ENCODE data around the gene TIGD1.

Gene TIGD1

DNA sequence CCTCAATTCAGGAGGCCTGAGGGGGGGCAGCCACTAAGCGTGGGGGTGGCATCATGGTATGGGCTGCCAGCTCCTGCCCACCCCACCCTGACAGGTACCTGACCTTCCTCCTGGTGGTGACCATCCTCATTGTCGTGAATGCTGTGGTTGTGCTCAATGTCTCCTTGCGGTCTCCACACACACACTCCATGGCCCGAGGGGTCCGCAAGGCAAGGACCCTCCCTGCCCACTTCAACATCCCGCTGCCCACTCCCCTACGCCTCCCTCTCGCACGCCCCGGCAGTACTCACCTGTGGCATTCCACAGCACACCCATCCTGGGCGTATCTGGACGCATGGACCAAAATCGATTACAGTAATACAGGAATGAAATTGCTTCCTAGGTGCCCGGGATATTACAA, 6.9 kb downstream of the TIGD1 start:
- no peak overlapping the region for H3K4me3 ChIP-seq (replicated peaks; ENCODE audit: low read depth, low read length)
- no peak for DNase-seq (ENCODE audit: low read depth)
- TF ChIP-seq, protein P1, sequence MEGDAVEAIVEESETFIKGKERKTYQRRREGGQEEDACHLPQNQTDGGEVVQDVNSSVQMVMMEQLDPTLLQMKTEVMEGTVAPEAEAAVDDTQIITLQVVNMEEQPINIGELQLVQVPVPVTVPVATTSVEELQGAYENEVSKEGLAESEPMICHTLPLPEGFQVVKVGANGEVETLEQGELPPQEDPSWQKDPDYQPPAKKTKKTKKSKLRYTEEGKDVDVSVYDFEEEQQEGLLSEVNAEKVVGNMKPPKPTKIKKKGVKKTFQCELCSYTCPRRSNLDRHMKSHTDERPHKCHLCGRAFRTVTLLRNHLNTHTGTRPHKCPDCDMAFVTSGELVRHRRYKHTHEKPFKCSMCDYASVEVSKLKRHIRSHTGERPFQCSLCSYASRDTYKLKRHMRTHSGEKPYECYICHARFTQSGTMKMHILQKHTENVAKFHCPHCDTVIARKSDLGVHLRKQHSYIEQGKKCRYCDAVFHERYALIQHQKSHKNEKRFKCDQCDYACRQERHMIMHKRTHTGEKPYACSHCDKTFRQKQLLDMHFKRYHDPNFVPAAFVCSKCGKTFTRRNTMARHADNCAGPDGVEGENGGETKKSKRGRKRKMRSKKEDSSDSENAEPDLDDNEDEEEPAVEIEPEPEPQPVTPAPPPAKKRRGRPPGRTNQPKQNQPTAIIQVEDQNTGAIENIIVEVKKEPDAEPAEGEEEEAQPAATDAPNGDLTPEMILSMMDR (IDR thresholded peaks at IDR 0.05; ENCODE audit: low read length, missing control alignments), result no peak

DNA sequence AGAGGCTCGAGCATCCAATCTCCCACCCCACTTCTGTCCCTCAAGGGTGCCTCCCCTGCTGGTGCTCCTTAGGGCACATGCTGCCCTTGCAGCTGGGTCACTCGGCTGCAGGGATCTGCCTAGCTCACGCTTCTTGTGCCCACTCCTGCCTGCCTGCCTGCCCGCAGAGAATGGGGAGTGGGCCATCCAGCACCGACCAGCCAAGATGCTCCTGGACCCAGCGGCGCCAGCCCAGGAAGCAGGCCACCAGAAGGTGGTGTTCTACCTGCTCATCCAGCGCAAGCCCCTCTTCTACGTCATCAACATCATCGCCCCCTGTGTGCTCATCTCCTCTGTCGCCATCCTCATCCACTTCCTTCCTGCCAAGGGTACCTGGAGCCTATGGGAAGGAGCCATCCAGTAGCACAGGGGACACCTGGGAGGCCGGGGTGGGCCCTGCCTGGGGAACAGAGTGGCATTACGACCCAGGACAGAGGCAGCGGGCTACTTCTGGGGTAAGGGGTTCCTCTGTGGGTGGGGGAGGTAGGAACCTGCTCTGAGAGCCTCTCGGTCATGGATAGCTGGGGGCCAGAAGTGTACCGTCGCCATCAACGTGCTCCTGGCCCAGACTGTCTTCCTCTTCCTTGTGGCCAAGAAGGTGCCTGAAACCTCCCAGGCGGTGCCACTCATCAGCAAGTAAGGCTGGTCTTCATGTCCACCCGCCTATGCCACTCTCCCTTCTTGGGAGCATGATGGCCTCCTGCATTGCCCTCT, 7.5 kb downstream of the TIGD1 start:
- TF ChIP-seq, protein P1 (IDR thresholded peaks at IDR 0.05; ENCODE audit: low read length, missing control alignments), result no peak

DNA sequence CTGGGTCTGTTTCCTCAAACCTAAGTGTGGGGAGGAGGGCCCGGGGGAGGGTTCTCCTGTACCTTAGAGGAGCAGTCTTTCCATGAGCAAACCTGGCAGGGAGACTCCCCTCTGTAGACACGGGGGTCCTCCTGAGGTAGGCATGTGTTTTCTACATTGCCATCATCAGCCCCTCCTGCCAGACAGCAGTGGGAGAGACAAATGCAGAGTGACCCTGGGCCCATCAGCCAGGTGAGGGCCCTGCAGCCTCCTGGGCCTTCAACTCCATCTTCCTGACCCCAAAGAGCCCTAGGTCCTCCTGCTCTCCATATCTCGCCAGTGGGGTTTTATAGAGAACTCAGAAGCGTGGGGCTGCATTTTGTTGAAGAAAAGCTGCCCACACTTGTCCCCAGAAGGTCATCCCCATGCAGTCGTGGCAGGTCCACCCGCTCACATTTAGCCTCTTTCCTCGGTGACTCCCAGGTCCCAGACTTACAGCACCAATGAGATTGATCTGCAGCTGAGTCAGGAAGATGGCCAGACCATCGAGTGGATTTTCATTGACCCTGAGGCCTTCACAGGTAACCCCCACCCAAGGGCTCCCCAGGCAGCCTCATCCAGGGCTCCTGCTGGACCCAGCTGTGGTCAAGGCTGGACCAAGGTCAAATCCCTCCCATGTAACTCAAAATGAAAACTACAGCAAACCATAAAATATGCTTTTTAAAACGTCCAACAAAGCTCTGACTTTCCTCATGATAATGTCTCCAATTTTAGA, 8.2 kb downstream of the TIGD1 start:
- no peak for DNase-seq (ENCODE audit: low read depth)
- no peak overlapping the region for H3K4me3 ChIP-seq (replicated peaks; ENCODE audit: low read depth, low read length)
- TF ChIP-seq, protein P1 (IDR thresholded peaks at IDR 0.05; ENCODE audit: low read length, missing control alignments), result no peak

More for the DNA sequence above, 7.5 kb downstream of the TIGD1 start:
- no peak for DNase-seq (ENCODE audit: low read depth)
- no peak overlapping the region for H3K4me3 ChIP-seq (replicated peaks; ENCODE audit: low read depth, low read length)

DNA sequence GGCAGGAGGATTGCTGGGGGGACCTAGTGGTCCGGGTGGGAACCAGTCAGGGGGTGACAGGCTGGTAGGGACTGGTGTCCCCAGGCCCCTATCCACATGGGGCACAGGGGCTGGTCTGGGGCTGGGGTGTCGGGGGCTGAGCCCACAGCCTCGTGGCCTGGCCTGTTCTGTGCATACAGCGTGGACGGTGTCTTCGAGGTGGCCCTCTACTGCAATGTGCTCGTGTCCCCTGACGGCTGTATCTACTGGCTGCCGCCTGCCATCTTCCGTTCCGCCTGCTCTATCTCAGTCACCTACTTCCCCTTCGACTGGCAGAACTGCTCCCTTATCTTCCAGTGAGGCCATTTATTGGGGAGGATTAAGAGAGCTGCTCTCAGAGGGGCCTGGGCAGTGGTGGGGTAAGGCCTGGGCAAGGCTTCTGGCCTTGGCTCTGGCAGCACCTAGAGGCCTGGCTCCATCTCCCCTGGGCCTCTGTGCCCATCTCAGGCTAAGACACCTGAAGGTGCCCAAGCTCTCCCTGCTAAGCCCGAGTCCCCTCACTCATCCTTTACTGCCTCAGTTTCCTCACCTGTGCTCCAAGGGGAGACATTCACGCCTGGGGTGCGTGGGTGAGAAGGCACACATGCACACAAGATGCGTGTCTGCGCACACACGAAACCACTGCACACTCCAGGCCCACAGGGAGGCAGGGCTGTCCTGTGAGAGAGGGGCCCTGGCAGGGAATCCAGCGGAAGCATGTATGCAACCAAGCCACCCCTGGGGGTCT, 9.0 kb downstream of the TIGD1 start:
- no peak overlapping the region for H3K4me3 ChIP-seq (replicated peaks; ENCODE audit: low read depth, low read length)
- DNase-seq (ENCODE audit: low read depth), result no peak
- TF ChIP-seq, protein P1 (IDR thresholded peaks at IDR 0.05; ENCODE audit: low read length, missing control alignments), result no peak

DNA sequence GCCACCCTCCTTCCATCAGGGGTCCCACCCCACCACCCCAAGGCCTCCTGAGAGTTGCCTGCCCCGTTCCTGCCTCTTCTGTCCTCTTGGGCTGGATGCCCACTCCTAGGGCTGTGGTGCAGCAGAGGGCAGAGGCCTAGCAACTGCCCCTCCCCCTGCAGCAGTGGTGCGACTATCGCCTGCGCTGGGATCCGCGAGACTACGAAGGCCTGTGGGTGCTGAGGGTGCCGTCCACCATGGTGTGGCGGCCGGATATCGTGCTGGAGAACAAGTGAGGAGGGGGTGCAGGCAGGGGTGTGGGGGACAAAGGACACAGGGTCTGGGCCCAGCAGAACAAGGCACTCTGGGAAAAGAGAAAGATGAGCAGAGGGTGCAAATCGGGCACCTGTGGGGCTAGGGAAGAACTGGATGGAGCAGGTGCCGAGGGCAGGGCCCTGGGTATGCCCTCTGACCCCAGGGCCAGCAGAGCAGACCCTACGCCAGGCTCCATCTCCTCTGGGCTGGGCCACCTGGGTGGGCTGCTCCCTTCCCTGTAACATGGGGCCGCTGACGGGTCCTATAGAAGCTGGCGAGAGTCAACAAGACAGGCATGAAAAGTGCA, 9.8 kb downstream of the TIGD1 start:
- DNase-seq (ENCODE audit: low read depth), result no peak
- TF ChIP-seq, protein P1 (IDR thresholded peaks at IDR 0.05; ENCODE audit: low read length, missing control alignments), result no peak
- no peak overlapping the region for H3K4me3 ChIP-seq (replicated peaks; ENCODE audit: low read depth, low read length)

DNA sequence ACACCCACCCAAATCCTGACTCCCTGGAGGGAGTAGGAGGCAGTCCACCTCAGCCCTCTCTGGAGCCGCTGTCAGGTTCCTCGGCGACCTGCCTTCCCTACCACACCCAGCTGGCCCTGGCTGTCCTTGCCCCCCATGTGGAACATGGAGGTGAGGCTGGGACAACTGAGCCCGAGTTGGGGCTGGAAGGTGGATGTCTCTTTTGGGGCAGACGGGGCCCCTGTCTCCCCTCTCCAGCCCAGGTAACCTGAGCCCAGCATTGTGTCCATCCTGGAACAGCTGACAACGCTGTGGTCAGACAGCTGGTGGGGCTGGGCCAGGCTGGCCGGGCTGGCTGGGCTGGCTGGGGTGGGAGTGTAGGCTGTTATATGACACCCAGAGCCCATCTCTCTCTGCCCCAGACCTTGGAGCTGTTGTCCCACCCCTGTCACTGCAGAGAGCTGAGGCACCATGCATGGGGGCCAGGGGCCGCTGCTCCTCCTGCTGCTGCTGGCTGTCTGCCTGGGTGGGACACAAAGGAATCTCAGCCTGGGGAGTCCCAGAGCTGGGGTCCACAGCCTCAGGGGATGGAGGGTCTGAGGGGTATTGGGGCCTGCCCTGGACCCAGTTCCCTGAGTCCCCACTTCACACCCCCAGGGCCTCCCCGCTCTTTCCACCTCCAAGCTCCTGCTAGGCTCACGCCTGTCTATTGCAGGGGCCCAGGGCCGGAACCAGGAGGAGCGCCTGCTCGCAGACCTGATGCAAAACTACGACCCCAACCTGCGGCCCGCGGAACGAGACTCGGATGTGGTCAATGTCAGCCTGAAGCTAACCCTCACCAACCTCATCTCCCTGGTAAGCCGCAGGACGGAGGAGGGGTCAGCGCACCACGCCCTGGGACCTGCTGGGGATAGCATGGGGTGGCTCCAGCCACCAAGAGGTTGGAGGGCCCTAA, 10.8 kb downstream of the TIGD1 start, which contains the start of gene CHRNG:
Gene CHRNG, plus strand, starts transcription at position 395 of the 934 bp plus-strand sequence. Its CDS starts 56 bp downstream, at position 451.
- no peak for DNase-seq (ENCODE audit: low read depth)
- H3K4me3 ChIP-seq (replicated peaks; ENCODE audit: low read depth, low read length), result no peak within 1 kb of the TSS
- TF ChIP-seq, protein P1 (IDR thresholded peaks at IDR 0.05; ENCODE audit: low read length, missing control alignments), result no peak
